Stimulated activated CD4-positive, alpha-beta T cell treated with anti-CD3 and anti-CD28 coated beads, Interleukin-12 subunit alpha, Interleukin-12 subunit beta, amount 100 ng/mL, for 48 hours (primary cell): ENCODE data around the gene ZNF586.
"Not testable (repeated sequence)": the region's sequence is repeated elsewhere in the genome, so short reads cannot be mapped to it uniquely, and the experiment has no call there.

Experiments used
- DNase-seq, 3 donors: peaks; one replicate each; pipeline ENCODE4 v3.0.0-alpha.2; 2020; ENCODE audit warnings: low read depth in 2 of 3, low spot score in 1 of 3

ZNF586 gene

GRCh38 chr19:57789288-57789687 lies 19.8 kb downstream of the ZNF586 start:
- no peak for DNase-seq

DNA sequence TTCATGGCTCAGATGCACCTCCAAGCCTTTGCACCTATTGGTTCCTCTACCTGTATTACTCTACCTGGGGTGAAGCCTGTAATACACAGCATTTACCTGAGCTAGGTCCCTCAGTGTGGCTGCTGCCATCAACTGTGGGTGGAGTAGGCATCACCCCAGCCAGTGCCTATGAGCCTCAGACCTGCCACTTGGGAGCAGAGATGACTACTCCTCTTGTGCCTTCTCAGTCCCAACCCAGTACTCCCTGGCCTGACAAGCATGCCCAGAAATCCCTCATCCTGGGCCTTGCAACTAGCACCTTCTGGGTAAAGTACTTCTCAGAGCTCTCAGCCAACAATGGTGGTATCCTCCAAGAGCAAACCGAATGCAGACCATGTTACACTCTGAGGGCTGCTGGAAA lies 27.1 kb downstream of the ZNF586 start:
- not testable (repeated sequence) for DNase-seq

DNA sequence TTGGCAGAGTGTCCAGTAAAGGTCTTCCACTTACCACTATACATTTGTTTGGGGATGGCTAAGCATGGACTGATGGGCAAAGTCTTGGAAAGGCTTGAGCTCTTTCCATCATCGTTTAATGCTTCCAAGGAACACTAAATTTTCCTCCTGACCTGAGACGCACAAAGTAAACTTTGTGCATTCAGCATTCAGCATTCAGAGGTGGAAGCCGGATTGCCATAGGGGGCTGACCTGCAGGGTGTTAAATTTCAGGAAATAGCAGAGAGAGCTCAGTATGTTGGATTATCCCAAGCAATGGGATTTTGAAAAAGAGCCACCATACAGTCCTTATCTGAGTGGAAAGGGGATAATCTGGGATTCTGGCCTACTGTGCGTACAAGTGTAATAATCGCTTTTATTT lies 31.2 kb downstream of the ZNF586 start:
- no peak for DNase-seq

DNA sequence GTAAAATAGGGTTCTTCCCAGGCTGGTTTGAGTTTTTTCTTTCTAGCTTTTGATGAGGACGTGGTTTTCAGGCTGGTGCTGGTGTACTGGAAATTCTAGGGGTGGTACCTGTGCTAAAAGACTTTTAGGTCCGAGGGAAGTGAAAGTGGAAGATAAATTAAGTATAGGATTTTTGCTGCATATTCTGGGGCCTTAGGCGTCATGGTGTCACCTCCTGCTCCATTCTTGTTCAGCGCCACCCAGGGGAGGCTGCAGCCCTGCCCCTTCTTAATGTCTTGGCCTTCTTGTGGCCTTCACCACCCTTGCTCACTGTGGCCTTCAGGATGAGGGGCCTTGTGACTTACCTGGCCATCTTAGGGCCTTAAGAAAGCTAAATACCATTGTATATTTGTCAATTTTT lies 32.8 kb downstream of the ZNF586 start:
- no peak for DNase-seq

GRCh38 chr19:57803265-57803593 lies 33.8 kb downstream of the ZNF586 start:
- DNase-seq: no peak

DNA sequence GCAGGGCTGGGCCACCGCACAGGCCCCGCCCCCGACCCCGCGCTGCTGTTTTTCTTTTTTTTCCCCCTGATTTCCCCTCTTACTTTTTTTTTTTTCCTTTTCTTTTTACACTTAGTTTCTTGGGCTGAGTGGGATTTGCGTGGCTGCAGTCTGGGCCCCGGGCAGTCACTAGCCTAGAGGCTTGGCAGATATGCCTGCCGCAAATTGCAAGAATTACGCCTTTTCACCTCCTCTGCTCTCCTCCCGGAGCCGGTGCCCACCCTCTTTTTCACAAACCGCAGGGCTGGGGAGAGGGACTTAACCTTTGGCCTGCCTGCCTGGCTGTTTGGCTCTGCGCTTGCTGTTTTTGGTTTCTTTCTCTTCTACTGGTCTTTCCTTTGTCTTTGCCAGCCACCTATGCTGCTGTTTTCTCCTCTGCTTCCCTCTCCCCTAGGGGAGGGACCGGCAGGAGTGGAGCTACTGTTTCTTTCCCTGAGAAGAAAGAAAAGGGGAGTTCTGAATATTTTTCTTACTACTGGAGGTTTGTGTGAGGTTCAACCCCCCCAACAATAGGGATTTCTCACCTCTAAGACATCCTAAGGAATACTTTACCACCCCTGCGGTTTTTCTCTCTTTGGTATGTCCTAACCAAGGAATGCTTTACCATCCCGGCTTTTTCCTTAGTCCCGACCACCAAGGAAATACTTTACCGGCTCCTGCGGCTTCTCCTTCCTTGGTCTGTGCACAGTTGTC lies 34.3 kb downstream of the ZNF586 start:
- no peak for DNase-seq

- DNase-seq: no peak
Measured at GRCh38 chr19:57807541-57807940, 38.1 kb downstream of the ZNF586 start.

GRCh38 chr19:57810410-57811295 lies 41.2 kb downstream of the ZNF586 start:
- DNase-seq: not testable (repeated sequence)

GRCh38 chr19:57812226-57812625 lies 42.8 kb downstream of the ZNF586 start:
- no peak for DNase-seq

- not testable (repeated sequence) for DNase-seq
Measured at GRCh38 chr19:57812975-57813820, 43.7 kb downstream of the ZNF586 start.

DNA sequence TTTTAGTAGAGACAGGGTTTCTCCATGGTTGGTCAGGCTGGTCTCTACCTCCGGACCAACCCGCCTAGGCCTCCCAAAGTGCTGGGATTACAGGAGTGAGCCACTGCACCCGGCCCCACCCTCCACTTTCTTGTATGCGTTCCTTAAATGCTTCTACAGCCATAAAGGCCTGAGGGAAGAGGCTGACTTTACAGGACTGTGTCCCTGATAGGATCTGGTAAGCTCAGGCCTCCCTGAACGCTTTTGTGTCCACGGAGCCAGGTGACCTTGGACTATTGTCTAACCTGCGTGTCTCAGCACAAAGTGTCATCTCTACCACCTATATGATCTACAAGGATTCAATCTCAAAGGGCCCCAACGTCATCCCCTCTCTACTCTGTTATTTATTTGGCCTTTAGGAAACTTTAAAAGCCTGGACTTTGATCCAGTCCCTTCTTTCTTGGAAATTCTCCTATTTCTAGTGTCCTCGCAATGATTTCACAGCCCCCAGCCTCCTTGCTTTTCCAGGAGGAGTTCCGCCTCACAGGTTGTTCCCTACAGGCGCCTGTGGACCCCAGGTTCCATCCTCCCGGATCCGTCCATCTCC lies 44.5 kb downstream of the ZNF586 start:
- DNase-seq: no peak

DNA sequence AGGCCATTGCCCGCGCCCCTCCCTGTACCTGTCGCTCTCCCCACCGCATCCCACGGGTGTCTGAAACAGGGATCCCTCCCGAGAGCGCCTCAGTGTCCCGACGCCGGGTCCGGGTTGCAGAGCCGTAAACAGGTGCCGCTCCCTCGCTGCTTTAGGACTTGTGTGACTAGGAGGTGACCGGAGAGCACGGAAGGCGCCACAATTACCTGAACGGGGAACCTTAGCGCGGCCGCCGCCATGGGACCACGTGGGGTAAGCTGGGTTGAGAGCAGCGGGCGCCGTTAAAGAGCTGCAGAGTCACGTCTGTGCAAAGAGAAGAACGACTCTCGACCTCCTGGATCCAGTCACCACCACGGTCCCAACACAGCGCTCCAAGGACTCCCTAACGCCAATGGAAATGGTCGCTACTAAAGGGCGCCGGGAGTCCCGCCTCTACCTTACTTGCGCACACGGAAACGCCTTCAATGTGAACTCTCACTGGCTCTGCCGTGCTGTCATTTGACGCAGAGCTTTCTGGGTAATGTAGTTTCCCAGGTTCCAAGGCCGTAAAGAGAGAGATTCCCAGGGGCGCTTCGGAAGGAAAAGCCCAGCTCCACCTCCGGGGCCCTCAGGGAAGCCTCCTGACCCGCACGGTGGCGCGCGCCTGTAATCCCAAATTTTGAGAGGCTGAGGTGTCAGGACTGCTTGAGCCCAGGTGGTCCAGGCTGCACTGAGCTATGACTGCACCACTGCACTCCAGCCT lies 45.2 kb downstream of the ZNF586 start, which contains the start of gene ZNF552:
ZNF552 (minus strand) TSS at position 409 of the 742 bp plus-strand sequence; CDS start at position 239, 170 bp downstream.
- peak; percentile 57 to 64 (median 61) for DNase-seq

DNA sequence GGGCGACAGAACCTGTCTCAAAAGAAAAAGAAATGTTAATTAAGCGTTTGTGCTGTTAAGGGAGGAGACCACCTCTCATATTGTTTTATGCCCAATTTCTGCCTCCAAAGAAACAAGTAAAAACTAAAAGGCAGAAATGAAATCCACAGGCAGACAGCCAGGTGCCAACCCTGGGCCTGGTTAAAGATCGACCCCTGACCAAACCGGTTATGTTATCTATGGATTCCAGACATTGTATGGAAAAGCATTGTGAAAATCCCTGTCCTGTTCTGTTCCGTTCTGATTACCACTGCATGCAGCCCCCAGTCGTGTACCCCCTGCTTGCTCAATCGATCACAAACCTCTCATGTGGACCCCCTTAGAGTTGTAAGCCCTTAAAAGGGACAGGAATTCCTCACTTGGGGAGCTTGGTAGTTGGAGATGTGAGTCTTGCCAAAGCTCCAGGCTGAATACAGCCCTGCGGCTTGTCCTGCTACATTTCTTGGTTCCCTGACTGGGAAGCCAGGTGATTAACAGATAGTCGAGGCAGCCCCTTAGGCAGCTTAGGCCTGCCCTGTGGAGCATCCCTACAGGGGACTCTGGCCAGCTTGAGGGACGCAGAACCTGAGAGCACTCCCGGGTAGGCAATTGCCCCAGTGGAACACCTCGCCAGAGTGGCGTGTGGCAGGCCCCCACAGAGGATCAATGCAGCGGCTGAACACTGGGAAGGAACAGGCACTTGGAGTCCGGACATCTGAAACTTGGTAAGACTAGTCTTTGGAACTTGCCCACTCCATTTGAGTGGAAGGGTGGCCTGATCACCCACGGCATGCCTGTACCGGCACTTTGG lies 46.0 kb downstream of the ZNF586 start:
- DNase-seq: no peak

DNA sequence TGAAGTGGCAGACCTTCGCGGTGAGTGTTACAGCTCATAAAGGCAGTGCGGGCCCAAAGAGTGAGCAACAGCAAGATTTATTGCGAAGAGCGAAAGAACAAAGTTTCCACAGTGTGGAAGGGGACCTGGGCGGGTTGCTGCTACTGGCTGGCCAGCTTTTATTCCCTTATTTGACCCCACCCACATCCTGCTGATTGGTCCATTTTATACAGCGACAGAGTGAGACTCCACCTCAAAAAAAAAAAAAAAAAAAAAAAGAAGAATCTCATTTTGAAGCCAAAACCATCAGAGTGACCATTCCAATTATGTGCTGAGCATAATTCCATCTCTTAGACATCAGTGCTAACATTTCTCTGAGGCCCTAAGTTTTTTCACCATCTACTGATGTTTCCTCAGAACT lies 47.2 kb downstream of the ZNF586 start:
- DNase-seq: no peak

GRCh38 chr19:57817976-57818375 lies 48.5 kb downstream of the ZNF586 start:
- no peak for DNase-seq

GRCh38 chr19:57818378-57818777 lies 48.9 kb downstream of the ZNF586 start:
- DNase-seq: no peak

GRCh38 chr19:57819475-57820148 lies 50.1 kb downstream of the ZNF586 start:
- DNase-seq: peak; percentile 63 to 69 (median 67)

- DNase-seq: no peak
Measured at GRCh38 chr19:57820599-57820998, 51.1 kb downstream of the ZNF586 start.

GRCh38 chr19:57821095-57821494 lies 51.6 kb downstream of the ZNF586 start:
- not testable (repeated sequence) for DNase-seq
